GM19035 (cell line): ENCODE results near the gene FLNC.

ENCODE experiments used
- ATAC-seq: cut with Tn5 transposase; IDR thresholded peaks from one replicate; pipeline ENCODE4 v1.9.1; 2021; ENCODE audit not compliant: unreplicated experiment

The FLNC gene

GRCh38 chr7:128830231-128831177 is at the start of gene FLNC:
FLNC (plus strand) TSS chr7:128830406; CDS start chr7:128830638, 232 bp downstream.
- no peak for ATAC-seq

GRCh38 chr7:128781126-128781525 is 49.1 kb upstream of the FLNC start:
- no peak for ATAC-seq

GRCh38 chr7:128781851-128782250 is 48.4 kb upstream of the FLNC start:
- ATAC-seq, result no peak

GRCh38 chr7:128783143-128783861 is 46.9 kb upstream of the FLNC start:
- no peak for ATAC-seq

- ATAC-seq, result no peak
Observed at GRCh38 chr7:128785738-128786137, 44.5 kb upstream of the FLNC start.

- no peak for ATAC-seq
Observed at GRCh38 chr7:128788446-128789412, 41.5 kb upstream of the FLNC start.

GRCh38 chr7:128790315-128791041 is 39.7 kb upstream of the FLNC start:
- peak; percentile 30 for ATAC-seq

GRCh38 chr7:128791121-128791971 is 38.9 kb upstream of the FLNC start, which contains the start of gene CCDC136:
CCDC136 (plus strand) TSS chr7:128791968; CDS start chr7:128792412, 444 bp downstream.
- peak; percentile 86 for ATAC-seq

GRCh38 chr7:128791972-128792327 is 38.3 kb upstream of the FLNC start:
- no peak for ATAC-seq

- no peak for ATAC-seq
Observed at GRCh38 chr7:128792471-128793180, 37.6 kb upstream of the FLNC start.

- no peak for ATAC-seq
Observed at GRCh38 chr7:128793181-128793547, 37.0 kb upstream of the FLNC start.

GRCh38 chr7:128794020-128794419 is 36.2 kb upstream of the FLNC start:
- ATAC-seq, result no peak

GRCh38 chr7:128794436-128794835 is 35.8 kb upstream of the FLNC start:
- ATAC-seq, result no peak

GRCh38 chr7:128795129-128795528 is 35.1 kb upstream of the FLNC start:
- no peak for ATAC-seq

GRCh38 chr7:128796327-128796726 is 33.9 kb upstream of the FLNC start:
- ATAC-seq, result no peak

- no peak for ATAC-seq
Observed at GRCh38 chr7:128799451-128799850, 30.8 kb upstream of the FLNC start.

GRCh38 chr7:128800567-128800966 is 29.6 kb upstream of the FLNC start:
- no peak for ATAC-seq

GRCh38 chr7:128801003-128801402 is 29.2 kb upstream of the FLNC start:
- ATAC-seq, result no peak
